Uterus (tissue), 2 donors: ENCODE data around the gene VDAC1.

Source experiments
- POLR2A ChIP-seq, 2 donors: fragments of 450-650 bp; IDR thresholded peaks; one replicate each; pipeline ENCODE4 v1.6.1; 2016; ENCODE audit warnings: antibody characterized with exemption in 2 of 2, mild to moderate bottlenecking in 1 of 2, moderate library complexity in 1 of 2
- TF ChIP-seq, protein P1 (sequence below), 4 experiments: fragments of 200-600 bp in 2 of 4; fragments of 450-650 bp in 2 of 4; sonication (generic) in 2 of 4; IDR thresholded peaks; one replicate each; pipeline ENCODE4 v1.5.1; 2016 to 2019; ENCODE audit warnings: antibody characterized with exemption in 4 of 4, mild to moderate bottlenecking in 2 of 4, moderate library complexity in 1 of 4

DNA sequence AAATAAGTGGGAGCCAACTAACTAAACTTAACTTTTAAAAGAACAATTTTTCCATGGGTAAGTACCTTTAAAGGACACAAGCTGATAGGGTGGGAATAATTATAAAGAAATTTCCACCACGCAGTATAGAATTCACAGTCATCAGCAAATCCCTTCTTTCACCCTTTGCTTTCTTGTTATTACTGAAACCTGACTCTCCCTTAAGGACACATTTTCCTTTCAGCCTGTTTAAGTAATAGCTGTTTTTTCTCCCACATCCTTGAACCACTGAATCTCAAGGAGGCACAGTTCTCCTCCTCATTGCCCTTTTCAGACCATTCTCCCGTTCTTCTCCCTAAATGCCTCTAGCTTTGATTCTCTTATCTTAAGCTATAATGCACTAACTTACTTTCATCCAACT is 42.6 kb downstream of the VDAC1 start:
- TF ChIP-seq, protein P1, sequence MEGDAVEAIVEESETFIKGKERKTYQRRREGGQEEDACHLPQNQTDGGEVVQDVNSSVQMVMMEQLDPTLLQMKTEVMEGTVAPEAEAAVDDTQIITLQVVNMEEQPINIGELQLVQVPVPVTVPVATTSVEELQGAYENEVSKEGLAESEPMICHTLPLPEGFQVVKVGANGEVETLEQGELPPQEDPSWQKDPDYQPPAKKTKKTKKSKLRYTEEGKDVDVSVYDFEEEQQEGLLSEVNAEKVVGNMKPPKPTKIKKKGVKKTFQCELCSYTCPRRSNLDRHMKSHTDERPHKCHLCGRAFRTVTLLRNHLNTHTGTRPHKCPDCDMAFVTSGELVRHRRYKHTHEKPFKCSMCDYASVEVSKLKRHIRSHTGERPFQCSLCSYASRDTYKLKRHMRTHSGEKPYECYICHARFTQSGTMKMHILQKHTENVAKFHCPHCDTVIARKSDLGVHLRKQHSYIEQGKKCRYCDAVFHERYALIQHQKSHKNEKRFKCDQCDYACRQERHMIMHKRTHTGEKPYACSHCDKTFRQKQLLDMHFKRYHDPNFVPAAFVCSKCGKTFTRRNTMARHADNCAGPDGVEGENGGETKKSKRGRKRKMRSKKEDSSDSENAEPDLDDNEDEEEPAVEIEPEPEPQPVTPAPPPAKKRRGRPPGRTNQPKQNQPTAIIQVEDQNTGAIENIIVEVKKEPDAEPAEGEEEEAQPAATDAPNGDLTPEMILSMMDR (IDR thresholded peaks at IDR 0.05) = no peak
- TF ChIP-seq POLR2A (IDR thresholded peaks at IDR 0.05) = no peak
